Measurements from ENCODE around the gene CBX8. TPM values are rescaled to one million over a fixed set of nuclear protein-coding genes. Genes with fewer than 3 reads are reported as not detected.

Gene CBX8
- total and polyA plus RNA-seq, 2 of the 13 experiments (the other 11 are each of a cell fraction or from before 2014, with no cell fraction given): 0.34 to 12.6 TPM

GRCh38 chr17:79750650-79751545 is 46.0 kb downstream of the CBX8 start:
- Histone ChIP-seq H4K20me1 (ENCODE audit: insufficient read depth, low read length) (no peaks in the 10 kb centered on the region), H2AFZ (ENCODE audit: low read length) (no peak overlapping the region), H3K79me2 (ENCODE audit: insufficient read depth, low read length) (no peaks in the 10 kb centered on the region), H3K4me1 (ENCODE audit: insufficient read depth, low read length) (peaks cover 62% of the 10 kb centered on the region), H3K27me3 (ENCODE audit: control insufficient read depth in 1 of 2, insufficient read depth in 2 of 2, low read length in 2 of 2) (peaks cover 10 to 40% of the 10 kb centered on the region in 2 experiments), H3K9me3 (ENCODE audit: low read length) (no peaks in the 10 kb centered on the region), H3K36me3 (replicated peaks in 1 of 2; ENCODE audit: control insufficient read depth in 1 of 2, insufficient read depth in 2 of 2, low read length in 2 of 2) (no peaks in the 10 kb centered on the region), H3K9ac (ENCODE audit: insufficient read depth, low read depth, low read length) (no peak overlapping the region), H3K27ac (ENCODE audit: extremely low read length, insufficient read depth, low read length) (no peak overlapping the region), H3K4me2 (ENCODE audit: low read depth, low read length) (no peak overlapping the region), H3K4me3 (replicated peaks in 1 of 3; ENCODE audit: insufficient read depth in 1 of 3, low read depth in 2 of 3, low read length in 3 of 3) (no peak overlapping the region)
- DNase-seq (ENCODE audit: low spot score): no peak
- no peak for TF ChIP-seq GATAD1 (CRISPR knock-in tag; IDR thresholded peaks at IDR 0.05)
- TF ChIP-seq, protein P1, sequence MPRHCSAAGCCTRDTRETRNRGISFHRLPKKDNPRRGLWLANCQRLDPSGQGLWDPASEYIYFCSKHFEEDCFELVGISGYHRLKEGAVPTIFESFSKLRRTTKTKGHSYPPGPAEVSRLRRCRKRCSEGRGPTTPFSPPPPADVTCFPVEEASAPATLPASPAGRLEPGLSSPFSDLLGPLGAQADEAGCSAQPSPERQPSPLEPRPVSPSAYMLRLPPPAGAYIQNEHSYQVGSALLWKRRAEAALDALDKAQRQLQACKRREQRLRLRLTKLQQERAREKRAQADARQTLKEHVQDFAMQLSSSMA (CRISPR knock-in tag; IDR thresholded peaks at IDR 0.05): no peak
- peak; percentile 94 for TF ChIP-seq ZNF770 (CRISPR knock-in tag; IDR thresholded peaks at IDR 0.05)
- peak; percentile 80 for TF ChIP-seq NFE2L2 (IDR thresholded peaks at IDR 0.05; ENCODE audit: low read length)
- TF ChIP-seq NFYC (CRISPR knock-in tag; IDR thresholded peaks at IDR 0.05): no peak
- TF ChIP-seq, protein P2, sequence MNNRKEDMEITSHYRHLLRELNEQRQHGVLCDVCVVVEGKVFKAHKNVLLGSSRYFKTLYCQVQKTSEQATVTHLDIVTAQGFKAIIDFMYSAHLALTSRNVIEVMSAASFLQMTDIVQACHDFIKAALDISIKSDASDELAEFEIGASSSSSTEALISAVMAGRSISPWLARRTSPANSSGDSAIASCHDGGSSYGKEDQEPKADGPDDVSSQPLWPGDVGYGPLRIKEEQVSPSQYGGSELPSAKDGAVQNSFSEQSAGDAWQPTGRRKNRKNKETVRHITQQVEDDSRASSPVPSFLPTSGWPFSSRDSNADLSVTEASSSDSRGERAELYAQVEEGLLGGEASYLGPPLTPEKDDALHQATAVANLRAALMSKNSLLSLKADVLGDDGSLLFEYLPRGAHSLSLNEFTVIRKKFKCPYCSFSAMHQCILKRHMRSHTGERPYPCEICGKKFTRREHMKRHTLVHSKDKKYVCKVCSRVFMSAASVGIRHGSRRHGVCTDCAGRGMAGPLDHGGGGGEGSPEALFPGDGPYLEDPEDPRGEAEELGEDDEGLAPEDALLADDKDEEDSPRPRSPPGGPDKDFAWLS (CRISPR knock-in tag; IDR thresholded peaks at IDR 0.05; ENCODE audit: borderline replicate concordance): no peak
- no peak for TF ChIP-seq ZXDC (CRISPR knock-in tag; IDR thresholded peaks at IDR 0.05)
- TF ChIP-seq TRIM24 (CRISPR knock-in tag; IDR thresholded peaks at IDR 0.05): no peak
- no peak for TF ChIP-seq GABPB1 (CRISPR knock-in tag; IDR thresholded peaks at IDR 0.05)
- no peak for TF ChIP-seq PCBP2 (optimal IDR thresholded peaks at IDR 0.05; ENCODE audit: low read depth, low read length, poor library complexity, severe bottlenecking)
- peak; percentile 88 for TF ChIP-seq MAFF (IDR thresholded peaks at IDR 0.05; ENCODE audit: low read depth, low read length)
- no peak for TF ChIP-seq NCOA2 (CRISPR knock-in tag; IDR thresholded peaks at IDR 0.05)
- TF ChIP-seq, protein P3, sequence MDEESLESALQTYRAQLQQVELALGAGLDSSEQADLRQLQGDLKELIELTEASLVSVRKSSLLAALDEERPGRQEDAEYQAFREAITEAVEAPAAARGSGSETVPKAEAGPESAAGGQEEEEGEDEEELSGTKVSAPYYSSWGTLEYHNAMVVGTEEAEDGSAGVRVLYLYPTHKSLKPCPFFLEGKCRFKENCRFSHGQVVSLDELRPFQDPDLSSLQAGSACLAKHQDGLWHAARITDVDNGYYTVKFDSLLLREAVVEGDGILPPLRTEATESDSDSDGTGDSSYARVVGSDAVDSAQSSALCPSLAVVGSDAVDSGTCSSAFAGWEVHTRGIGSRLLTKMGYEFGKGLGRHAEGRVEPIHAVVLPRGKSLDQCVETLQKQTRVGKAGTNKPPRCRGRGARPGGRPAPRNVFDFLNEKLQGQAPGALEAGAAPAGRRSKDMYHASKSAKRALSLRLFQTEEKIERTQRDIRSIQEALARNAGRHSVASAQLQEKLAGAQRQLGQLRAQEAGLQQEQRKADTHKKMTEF (CRISPR knock-in tag; IDR thresholded peaks at IDR 0.05): no peak
- TF ChIP-seq MAFK (conservative IDR thresholded peaks at IDR 0.05 in 1 of 2, IDR thresholded peaks at IDR 0.05 in 1 of 2; ENCODE audit: low read length in 2 of 2): peak; percentile 87 to 90
- TF ChIP-seq ZNF619 (CRISPR knock-in tag; IDR thresholded peaks at IDR 0.05): no peak
- ChIA-PET POLR2A (interaction anchor here (2.4 kb wide), 1 partner anchor 7 kb away, joined by 6 read pairs; no protein-coding TSS in a partner anchor), CTCF (ENCODE audit: low intra/inter-chr PET ratio, low total read pairs) (no interaction called here)
- 33% methylated on average over 13 of the region's 13 CpGs for WGBS (ENCODE audit: low lambda C conversion rate)
- in situ Hi-C loops (cut with HindIII; ENCODE audit: extremely low pct_ligation_motif_present, low pct_unique_long_range_greater_than_20kb) (no loop called here), intact Hi-C loops (cut with micrococcal nuclease; ENCODE audit: unreplicated experiment) (no loop called here)
- BruUV-seq (replicated peaks): no TSS peak
- no peak for FAIRE-seq
- ATAC-seq: no peak

All from HepG2 (cell line).